GM18861 (cell line): Measurements from ENCODE around the gene RLF.

Experiments
- ATAC-seq: cut with Tn5 transposase; IDR thresholded peaks from one replicate; pipeline ENCODE4 v1.9.1; 2021; ENCODE audit not compliant: unreplicated experiment

Gene RLF

DNA sequence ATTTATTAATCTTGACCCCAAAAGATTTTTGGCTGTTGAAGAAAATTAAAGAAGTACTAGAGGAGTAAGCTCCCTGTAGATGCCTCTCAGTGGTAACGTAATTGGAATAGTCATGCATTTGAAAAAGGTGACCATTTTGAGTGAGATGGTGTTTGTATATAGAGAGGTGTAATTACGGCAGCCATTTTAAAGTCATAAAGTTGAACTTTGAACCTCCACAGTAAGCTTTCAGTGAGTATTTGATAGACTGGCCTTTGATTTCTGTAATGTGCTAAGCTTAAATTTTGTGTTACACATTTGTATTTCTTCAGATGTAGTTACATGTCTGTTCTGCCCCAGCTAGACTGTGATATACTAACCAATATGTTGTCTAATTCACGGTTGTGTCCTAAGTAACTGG, 65.0 kb downstream of the RLF start:
- ATAC-seq = no peak

DNA sequence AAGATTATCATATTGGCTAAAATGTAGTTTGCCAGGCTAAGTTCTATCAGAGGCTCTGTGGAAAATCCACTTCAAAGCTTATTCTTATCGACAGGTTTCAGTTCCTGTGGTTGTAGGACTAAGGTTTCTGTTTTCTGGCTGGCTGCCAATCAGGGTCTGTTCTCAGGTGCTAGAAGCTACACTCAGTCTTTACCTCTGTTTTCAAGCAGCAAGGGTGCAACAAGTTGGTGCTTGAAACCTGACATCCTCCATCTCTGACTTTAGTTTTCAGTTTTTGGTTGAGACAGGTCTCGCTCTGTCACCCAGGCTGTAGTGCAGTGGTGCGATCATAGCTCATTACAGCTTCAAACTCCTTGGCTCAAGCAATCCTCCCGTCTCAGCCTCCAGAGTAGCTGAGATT, 71.3 kb downstream of the RLF start:
- peak; percentile 88 for ATAC-seq

DNA sequence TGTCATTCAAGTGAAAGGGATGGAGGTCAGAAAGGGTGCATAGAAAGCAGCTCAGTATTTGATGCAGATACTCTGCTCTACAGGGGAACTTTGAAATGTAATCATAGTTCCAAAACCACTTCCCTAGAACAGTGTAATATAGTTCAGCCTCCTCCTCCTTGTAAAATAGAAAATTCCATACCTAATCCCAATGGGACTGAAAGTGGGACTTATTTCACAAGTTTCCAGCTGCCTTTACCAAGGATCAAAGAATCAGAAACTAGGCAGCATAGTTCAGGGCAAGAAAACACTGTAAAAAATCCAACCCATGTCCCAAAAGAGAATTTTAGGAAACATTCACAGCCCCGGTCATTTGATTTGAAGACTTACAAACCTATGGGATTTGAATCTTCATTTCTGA, 78.4 kb downstream of the RLF start:
- ATAC-seq = no peak

DNA sequence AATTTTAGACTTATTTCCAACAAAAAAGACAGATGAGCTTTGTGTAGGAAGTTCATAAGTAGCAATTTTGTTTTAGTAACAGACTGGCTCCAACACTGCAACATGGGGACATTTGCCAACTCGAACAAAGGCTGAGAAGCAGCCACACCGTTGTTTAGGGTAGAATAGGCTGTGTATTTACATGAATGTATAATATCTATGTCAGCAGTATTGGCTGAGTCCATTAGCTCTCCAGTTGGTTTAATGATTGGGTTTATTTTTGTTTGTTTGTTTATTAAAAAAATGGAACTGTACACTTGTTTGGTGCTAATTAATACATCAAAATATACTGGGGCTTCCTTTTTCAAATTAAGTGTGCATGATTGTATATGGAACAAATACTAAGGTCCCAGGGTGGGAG, 79.2 kb downstream of the RLF start:
- no peak for ATAC-seq

DNA sequence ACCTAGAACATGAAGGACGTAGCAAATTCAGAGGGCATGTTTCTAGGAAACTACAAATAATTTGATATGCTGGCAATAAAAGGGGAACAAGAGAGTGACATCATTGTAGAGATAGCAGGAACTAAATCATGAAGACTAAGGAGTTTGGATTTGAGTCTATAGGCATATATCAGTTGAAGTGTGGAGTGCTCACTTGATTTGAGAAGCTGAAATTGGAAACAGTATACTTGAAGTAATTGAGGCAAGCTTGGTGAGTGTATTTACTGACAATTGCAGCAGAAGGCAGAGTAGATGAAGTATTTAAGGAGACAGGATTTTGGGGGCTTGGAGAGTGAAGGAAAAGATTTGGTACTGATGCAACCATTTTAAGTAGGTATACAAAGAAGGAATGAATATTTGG, 80.2 kb downstream of the RLF start:
- no peak for ATAC-seq

DNA sequence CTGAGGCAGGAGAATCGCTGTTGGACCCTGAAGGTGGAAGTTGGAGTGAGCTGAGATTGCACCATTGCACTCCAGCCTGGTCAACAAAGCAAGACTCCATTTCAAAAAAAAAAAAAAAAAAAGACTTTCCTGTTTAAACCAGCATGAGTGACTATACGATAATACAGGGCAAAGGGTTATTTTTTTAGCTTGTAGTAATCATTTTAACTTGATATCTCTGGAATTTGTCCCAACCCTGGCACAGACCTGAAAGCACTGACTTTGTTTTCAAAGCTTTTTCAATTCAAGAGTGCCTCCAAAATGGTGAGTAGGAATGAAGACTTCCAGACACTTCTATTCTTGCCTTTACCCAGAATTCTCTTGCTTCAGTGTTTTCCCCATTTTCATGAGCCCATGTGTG, 82.2 kb downstream of the RLF start:
- no peak for ATAC-seq

DNA sequence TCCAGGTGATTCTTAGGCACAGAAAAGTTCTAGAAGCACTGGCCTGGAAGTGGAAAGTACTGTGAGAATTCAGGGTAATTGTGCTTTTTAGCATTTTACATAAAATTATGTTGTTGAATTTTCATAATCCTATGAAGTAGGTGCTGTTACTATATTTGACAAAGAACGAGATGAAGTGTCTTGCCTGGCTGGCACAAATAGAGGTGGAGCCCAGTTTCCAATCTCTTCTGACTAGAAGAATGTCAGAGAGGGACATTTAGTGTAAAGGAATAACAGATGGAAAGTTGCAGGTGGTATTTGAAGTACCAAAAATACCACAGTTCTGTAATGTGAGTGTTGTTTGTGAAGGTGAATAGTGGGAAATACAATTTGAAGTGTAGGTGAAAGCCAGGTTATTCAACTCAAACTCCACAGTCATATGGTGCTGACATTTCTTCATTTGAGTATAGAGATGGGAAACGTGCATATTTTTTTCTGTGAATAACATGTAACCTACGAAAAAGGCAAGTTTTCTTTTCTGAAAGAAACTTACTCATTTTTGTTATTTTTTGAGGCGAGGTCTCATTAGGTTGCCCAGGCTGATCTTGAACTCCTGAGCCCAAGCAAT, 83.1 kb downstream of the RLF start:
- no peak for ATAC-seq

DNA sequence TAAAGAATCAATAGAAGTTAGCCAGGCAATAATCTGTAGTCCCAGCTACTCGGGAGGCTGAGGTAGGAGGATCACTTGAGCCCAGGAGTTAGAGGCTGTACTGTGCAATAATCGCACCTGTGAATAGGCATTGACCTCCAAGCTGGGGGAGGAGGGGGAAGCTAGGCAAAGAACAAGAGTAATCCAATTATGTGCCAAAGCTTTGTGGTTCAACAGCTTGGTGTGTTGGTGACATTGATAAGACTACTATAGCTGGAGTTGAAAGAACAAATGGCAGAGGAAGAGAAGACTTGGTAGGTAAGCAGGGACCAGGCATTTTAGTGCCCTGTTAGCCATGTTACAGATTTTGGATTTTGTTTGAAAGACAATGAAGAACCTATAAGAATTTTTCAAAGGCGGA, 84.5 kb downstream of the RLF start:
- no peak for ATAC-seq

DNA sequence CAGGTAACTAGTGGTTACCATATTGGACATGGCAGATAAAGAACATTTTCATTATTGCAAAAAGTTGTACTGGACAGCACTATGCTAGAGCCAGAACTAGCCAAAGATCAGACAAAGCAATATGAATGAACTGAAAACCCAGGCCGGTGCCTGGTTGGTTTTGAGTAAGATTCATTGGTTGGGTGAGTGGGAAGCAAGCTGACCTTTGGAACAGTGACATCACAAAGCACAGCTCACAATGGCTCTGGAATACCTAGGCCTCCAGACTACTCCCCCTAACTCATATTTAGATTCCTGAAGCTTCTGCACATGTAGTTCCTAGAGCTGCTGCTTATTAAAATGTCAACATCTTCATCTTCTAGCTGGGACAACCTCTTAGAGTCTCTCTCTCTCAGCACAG, 86.5 kb downstream of the RLF start, which contains the start of gene TMCO2:
Gene TMCO2 (plus strand): TSS at position 283 of the 400 bp plus-strand sequence. CDS start 57 bp downstream, at position 340.
- ATAC-seq = no peak

DNA sequence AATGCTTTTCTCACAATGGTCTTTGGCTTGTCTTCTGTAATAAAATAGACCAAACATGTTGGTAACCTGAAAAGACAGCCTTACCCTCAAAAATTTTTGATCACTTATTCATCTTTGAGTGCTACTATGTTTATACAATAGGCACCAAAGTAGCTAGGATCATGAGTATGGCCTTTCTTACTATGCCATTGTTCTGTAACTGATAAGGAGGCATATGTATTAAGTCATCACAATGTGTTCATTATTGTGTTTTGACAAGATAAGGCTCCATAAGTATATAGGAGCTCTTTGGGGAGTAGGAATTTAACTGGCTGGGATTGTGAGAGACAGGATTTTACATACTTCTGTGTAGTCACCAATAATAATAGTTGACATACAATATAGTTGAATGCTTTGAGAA, 87.2 kb downstream of the RLF start:
- no peak for ATAC-seq

DNA sequence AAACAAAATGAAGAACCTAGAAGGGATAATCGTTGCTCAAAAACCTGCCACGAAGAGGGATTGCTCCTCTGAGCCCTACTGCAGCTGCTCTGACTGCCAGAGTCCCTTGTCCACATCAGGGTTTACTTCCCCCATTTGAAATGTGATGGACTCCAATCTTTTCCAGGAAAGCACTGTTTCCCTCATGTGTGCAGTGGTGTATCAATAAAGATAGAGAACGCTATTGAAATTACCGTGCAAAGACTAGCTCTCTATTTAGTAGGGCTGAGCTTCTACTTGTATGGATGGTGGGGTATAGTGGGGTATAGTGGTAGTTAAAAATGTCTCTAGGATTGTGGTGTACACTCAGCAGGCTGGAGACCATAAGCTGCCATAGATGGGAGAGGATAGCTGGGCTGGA, 90.3 kb downstream of the RLF start:
- no peak for ATAC-seq

DNA sequence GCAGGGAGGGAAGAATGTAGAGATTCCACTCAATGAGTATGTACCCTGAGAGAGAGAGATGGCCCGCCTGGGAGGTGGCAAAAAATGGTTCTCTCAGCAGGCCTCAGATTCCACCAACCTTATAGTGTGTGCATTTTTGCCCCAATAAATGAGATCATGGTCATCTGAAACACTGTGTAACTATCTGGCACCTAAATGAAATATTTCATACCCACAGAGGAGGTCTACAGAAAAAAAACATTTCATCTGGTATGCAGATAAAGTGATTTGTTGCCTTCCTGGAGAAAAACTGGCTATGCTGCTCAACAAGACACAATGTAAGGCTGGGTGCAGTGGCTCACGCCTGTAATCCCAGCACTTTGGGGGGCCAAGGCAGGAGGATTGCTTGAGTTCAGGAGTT, 91.4 kb downstream of the RLF start:
- ATAC-seq = no peak

DNA sequence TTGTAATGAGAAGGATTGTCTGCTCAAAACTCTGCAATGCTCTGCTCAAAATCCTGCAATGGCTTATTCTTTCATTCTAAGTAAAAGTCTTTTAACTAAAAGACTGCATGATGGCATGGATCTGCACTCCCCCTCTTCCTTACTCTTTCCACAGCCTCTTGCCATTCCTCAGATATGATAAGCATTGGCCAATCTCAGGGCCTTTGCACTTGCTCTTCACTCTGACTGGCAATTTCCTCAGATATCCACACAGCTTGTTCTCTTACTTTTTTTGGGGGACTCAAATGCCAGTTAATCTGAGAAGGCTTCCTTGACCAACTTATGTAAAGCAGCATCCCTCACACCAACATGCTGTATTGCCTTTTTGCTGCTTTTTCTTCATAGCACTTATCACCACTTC, 94.0 kb downstream of the RLF start:
- no peak for ATAC-seq

DNA sequence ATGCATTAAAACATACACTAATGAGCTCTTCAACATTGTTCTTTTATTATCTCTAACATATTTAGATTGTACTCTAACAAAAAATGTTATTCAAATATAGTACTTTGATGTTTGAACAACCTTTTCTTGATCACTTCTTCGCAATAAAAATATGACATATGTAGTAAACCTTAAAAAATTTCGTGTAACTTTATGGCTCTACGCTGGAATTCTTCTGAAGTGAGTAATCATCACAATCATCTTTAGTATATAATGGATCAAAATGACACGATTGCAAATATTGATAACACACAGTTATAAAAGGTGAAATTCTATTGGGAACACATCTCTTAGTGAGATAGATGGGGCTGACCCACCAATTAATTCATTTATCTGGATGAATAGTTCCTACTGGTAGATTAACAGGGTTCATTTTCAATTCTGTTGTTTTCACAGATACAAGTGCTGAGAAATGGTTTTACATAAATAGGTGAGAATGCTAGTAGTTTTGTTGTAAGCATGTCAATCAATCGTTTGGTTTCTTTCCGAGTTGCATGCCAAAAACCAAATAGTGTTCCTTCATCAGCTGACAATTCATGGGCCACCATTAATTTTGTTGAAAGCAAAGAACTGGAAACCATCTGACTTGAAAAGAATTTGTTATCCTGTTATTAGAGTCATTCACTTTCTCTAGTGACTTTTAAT, 95.4 kb downstream of the RLF start:
- no peak for ATAC-seq

DNA sequence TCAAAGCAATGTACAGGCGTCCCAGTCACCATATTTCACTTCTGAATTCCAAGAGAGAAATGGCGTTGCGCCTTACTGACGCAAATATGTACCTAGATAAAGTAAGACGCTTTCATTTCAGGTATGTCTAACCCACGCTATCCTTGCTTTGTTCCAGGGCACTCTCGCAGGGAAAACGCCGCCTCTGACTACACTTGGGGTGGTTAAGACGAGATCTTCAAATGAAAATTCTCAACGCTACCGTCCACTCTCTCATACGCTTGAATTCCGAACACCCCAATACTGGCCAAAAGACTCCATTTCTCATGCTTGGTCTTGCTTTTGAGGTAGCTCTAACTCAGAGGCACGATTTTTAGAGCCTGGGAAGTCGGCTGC, 96.1 kb downstream of the RLF start:
- peak; percentile 3 for ATAC-seq

DNA sequence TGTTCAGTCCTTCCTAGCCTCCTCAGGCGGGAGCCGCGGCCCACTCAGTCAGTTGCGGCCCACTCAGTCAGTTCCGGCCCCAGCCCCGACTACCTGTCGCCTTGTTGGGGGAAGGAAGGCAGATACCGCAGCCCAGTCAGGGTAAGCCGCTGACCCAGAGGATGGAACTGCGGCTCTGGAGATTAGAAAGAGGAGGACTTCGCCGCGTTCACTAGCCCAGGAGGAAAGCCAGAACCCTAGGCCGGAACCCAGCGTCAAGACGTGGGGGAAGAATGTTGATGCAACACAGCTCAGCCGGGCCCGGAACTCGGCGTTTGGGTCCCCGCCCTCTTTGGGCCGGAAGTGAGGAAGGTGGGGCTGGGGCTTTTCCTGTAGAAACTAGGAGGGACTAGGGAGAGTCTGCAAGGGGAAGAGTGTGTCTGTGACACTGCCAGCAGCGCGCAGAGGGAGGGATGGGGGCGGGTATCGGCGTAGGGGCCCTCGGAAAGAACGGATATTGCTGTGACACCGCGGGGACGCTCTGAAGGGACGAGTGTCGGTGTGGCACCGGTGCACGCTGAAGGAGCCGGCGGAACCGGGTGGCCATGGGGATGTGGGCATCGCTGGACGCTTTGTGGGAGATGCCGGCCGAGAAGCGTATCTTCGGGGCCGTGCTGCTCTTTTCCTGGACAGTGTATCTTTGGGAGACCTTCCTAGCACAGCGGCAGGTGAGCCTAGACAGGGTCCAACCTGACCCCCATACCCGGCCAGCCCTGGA, 96.7 kb downstream of the RLF start, which contains the start of gene ZMPSTE24:
Gene ZMPSTE24 (plus strand): TSS at position 549 of the 757 bp plus-strand sequence. CDS start 36 bp downstream, at position 585.
- peak; percentile 80 for ATAC-seq

DNA sequence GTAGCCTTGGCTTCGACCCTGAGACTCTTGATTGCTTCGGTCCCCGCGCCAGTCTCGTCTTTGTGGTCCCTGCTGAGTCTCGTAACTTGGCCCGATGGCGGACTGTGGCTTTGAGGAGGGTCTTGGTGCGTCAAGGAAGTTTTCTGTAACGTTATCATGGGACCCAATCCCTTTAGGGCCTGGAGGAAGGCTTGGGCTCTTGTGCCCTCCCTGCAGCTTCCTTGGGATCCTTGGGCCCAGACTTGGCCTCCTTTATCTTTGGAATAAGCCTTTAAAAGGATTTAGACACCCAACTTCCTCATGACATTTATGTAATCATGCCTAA, 97.2 kb downstream of the RLF start:
- ATAC-seq = no peak

DNA sequence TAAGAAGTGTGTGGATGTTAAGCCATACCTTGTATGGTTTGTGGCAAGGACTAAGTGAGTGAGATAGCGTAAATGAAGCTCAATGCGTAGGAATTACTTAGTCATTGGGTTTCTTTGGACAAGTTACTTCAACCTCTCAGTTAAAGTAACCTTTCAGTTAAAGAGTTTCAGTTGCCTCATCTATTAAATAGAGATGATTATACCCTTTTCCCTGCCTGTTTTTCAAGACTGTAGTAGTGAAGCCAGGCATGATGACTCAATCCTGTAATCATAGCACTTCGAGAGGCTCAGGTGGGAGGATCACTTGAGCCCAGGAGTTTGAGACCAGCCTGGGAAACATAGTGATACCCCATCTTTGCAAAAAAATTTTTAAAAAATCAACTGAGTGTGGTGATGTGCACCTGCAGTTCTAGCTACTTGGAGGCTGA, 103.2 kb downstream of the RLF start:
- no peak for ATAC-seq

DNA sequence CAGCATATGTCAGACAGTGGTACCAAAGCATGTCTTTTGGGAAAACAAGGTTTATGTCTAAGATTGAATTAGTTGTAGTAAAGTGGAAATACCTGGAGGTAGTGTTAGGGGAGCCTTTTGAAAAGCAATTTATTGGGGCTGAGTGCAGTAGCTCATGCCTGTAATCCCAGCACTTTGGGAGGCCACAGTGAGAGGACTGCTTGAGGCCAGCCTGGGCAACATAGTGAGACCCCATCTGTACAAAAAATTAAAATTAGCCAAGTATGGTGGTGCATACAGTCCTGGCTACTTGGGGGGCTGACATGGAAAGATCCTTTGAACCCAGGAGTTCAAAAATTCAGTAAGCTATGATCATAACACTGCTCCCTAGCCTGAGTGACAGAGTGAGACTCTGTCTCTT, 104.1 kb downstream of the RLF start:
- no peak for ATAC-seq

DNA sequence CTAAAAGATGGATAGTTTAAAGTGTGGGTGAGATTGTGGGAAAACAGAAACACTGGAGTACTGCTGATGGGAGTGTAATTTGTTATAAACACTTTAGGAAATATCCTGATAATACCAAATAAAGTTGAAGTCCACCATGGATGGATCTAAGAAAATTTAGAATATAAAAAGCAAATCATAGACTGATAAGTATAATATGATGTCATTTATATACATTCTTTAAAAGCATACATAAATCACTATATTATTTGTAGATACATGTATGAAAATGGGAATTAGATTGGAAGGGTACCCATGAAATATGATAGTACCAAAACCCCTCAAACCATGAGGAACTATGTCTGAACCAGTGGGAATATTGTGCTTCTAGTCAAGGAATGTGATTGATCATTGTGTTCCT, 104.7 kb downstream of the RLF start:
- ATAC-seq = no peak

DNA sequence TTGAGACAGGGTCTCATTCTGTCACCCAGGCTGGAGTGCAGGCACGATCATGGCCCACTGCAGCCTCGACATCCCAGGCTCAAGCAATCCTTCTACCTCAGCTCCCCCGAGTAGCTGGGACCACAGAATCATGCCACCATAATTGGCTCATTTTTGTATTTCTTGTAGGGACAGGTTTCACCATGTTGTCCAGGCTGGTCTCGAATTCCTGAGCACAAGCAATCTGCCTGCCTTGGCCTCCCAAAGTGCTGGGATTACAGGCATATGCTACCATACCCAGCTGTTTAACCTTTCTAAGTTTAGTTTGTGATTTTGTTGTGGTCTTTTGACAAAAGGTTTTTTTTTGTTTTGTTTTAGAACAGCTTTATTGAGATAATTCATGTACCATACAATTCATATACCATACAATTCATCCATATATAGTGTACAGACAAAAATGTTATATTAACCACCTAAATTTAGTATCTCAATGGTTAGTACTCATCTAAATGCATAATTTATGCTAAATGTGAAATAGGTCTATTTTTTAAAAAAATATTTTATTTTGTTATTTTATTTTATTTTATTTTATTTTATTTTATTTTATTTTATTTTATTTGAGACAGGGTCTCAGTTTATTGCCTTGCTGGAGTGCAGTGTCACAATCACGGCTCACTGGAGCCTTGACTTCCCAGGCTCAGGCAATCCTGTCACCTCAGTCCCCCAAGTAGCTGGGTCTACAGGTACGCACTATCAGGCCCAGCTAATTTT, 105.8 kb downstream of the RLF start:
- no peak for ATAC-seq

DNA sequence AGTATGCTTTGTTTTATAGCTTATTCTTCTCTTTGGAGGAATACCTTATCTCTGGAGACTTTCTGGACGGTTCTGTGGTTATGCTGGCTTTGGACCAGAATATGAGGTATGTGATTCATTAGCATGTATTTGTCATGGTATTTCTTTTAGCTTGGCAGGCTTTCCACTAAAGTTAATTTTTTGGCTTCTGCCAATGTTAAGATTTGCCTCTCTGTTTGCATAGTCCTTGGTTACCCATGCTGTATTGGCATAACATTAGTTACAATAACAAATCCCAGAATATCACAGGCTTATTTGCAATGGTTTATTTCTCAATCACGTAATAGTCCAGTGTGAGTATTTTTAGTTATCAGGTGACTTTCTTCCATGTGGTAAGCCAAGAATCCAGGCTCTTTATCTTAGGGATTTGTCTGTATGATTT, 106.6 kb downstream of the RLF start:
- ATAC-seq = no peak
